Measurements from ENCODE around the gene BCL3.
A peak's percentile ranks its signal among the peaks of the same experiment; 100 is the strongest.

The BCL3 gene

GRCh38 chr19:44723952-44724319, 24.6 kb upstream of the BCL3 start:
- Mint-ChIP-seq H3K9me3 (no peaks in the 10 kb centered on the region), H3K4me3 (no peak overlapping the region), H3K36me3 (ENCODE audit: insufficient read depth) (peaks cover 9% of the 10 kb centered on the region), H3K27ac (ENCODE audit: low read depth) (no peak overlapping the region), H3K4me1 (peaks cover 20% of the 10 kb centered on the region), H3K27me3 (peaks cover 15% of the 10 kb centered on the region)
- peak; percentile 85 for ATAC-seq (replicated peaks; ENCODE audit: extremely low read depth, poor library complexity, severe bottlenecking)
- peak; percentile 68 to 78 for DNase-seq (ENCODE audit: low spot score in 2 of 2)

- H3K4me1 Mint-ChIP-seq: peaks cover 20% of the 10 kb centered on the region
- no peak overlapping the region for H3K4me3 Mint-ChIP-seq
- H3K9me3 Mint-ChIP-seq: no peaks in the 10 kb centered on the region
- no peak overlapping the region for H3K27ac Mint-ChIP-seq (ENCODE audit: low read depth)
- peaks cover 15% of the 10 kb centered on the region for H3K27me3 Mint-ChIP-seq
- DNase-seq (ENCODE audit: low spot score in 2 of 2) (no peak), ATAC-seq (replicated peaks; ENCODE audit: extremely low read depth, poor library complexity, severe bottlenecking) (no peak)
- H3K36me3 Mint-ChIP-seq (ENCODE audit: insufficient read depth): peaks cover 7% of the 10 kb centered on the region
Measured at GRCh38 chr19:44725251-44725650, 23.3 kb upstream of the BCL3 start.

- no peak for DNase-seq (ENCODE audit: low spot score in 2 of 2)
- Mint-ChIP-seq H3K9me3 (no peaks in the 10 kb centered on the region), H3K36me3 (ENCODE audit: insufficient read depth) (peaks cover 7% of the 10 kb centered on the region), H3K27ac (ENCODE audit: low read depth) (peak overlapping the region; percentile 74), H3K4me3 (no peak overlapping the region), H3K4me1 (peaks cover 20% of the 10 kb centered on the region), H3K27me3 (peaks cover 15% of the 10 kb centered on the region)
- ATAC-seq (replicated peaks; ENCODE audit: extremely low read depth, poor library complexity, severe bottlenecking): no peak
Measured at GRCh38 chr19:44725684-44726083, 22.8 kb upstream of the BCL3 start.

GRCh38 chr19:44726465-44726864, 22.0 kb upstream of the BCL3 start:
- Mint-ChIP-seq H3K4me1 (peaks cover 20% of the 10 kb centered on the region), H3K36me3 (ENCODE audit: insufficient read depth) (peaks cover 7% of the 10 kb centered on the region), H3K27ac (ENCODE audit: low read depth) (peak overlapping the region; percentile 74), H3K4me3 (no peak overlapping the region), H3K27me3 (peaks cover 15% of the 10 kb centered on the region), H3K9me3 (no peaks in the 10 kb centered on the region)
- no peak for ATAC-seq (replicated peaks; ENCODE audit: extremely low read depth, poor library complexity, severe bottlenecking)
- no peak for DNase-seq (ENCODE audit: low spot score in 2 of 2)

GRCh38 chr19:44728178-44728577, 20.3 kb upstream of the BCL3 start:
- Mint-ChIP-seq H3K9me3 (no peaks in the 10 kb centered on the region), H3K4me1 (peaks cover 13% of the 10 kb centered on the region), H3K27me3 (no peaks in the 10 kb centered on the region), H3K36me3 (ENCODE audit: insufficient read depth) (peaks cover 6% of the 10 kb centered on the region), H3K4me3 (no peak overlapping the region), H3K27ac (ENCODE audit: low read depth) (no peak overlapping the region)
- no peak for DNase-seq (ENCODE audit: low spot score in 2 of 2)
- ATAC-seq (replicated peaks; ENCODE audit: extremely low read depth, poor library complexity, severe bottlenecking): no peak

GRCh38 chr19:44729516-44730033, 18.9 kb upstream of the BCL3 start:
- no peak overlapping the region for H3K4me3 Mint-ChIP-seq
- H3K36me3 Mint-ChIP-seq (ENCODE audit: insufficient read depth): peaks cover 3% of the 10 kb centered on the region
- no peak overlapping the region for H3K27ac Mint-ChIP-seq (ENCODE audit: low read depth)
- no peaks in the 10 kb centered on the region for H3K4me1 Mint-ChIP-seq
- no peaks in the 10 kb centered on the region for H3K27me3 Mint-ChIP-seq
- ATAC-seq (replicated peaks; ENCODE audit: extremely low read depth, poor library complexity, severe bottlenecking): no peak
- no peaks in the 10 kb centered on the region for H3K9me3 Mint-ChIP-seq
- no peak for DNase-seq (ENCODE audit: low spot score in 2 of 2)

GRCh38 chr19:44731081-44731480, 17.4 kb upstream of the BCL3 start:
- Mint-ChIP-seq H3K27me3 (no peaks in the 10 kb centered on the region), H3K4me3 (no peak overlapping the region), H3K36me3 (ENCODE audit: insufficient read depth) (peaks cover 1% of the 10 kb centered on the region), H3K27ac (ENCODE audit: low read depth) (no peak overlapping the region), H3K9me3 (no peaks in the 10 kb centered on the region), H3K4me1 (no peaks in the 10 kb centered on the region)
- DNase-seq (ENCODE audit: low spot score in 2 of 2): no peak
- ATAC-seq (replicated peaks; ENCODE audit: extremely low read depth, poor library complexity, severe bottlenecking): no peak

GRCh38 chr19:44731622-44732021, 16.9 kb upstream of the BCL3 start:
- ATAC-seq (replicated peaks; ENCODE audit: extremely low read depth, poor library complexity, severe bottlenecking) (no peak), DNase-seq (ENCODE audit: low spot score in 2 of 2) (no peak)
- Mint-ChIP-seq H3K27ac (ENCODE audit: low read depth) (no peak overlapping the region), H3K4me1 (no peaks in the 10 kb centered on the region), H3K4me3 (no peak overlapping the region), H3K27me3 (no peaks in the 10 kb centered on the region), H3K36me3 (ENCODE audit: insufficient read depth) (peaks cover 1% of the 10 kb centered on the region), H3K9me3 (no peaks in the 10 kb centered on the region)

- no peak for DNase-seq (ENCODE audit: low spot score in 2 of 2)
- Mint-ChIP-seq H3K27ac (ENCODE audit: low read depth) (no peak overlapping the region), H3K4me3 (no peak overlapping the region), H3K4me1 (peaks cover 6% of the 10 kb centered on the region), H3K27me3 (no peaks in the 10 kb centered on the region), H3K36me3 (ENCODE audit: insufficient read depth) (no peaks in the 10 kb centered on the region), H3K9me3 (no peaks in the 10 kb centered on the region)
- no peak for ATAC-seq (replicated peaks; ENCODE audit: extremely low read depth, poor library complexity, severe bottlenecking)
Measured at GRCh38 chr19:44732235-44733014, 16.1 kb upstream of the BCL3 start.

- Mint-ChIP-seq H3K36me3 (ENCODE audit: insufficient read depth) (no peaks in the 10 kb centered on the region), H3K4me1 (peaks cover 10% of the 10 kb centered on the region), H3K9me3 (no peaks in the 10 kb centered on the region), H3K27ac (ENCODE audit: low read depth) (no peak overlapping the region), H3K4me3 (no peak overlapping the region), H3K27me3 (no peaks in the 10 kb centered on the region)
- DNase-seq (ENCODE audit: low spot score in 2 of 2): no peak
- ATAC-seq (replicated peaks; ENCODE audit: extremely low read depth, poor library complexity, severe bottlenecking): no peak
Measured at GRCh38 chr19:44734357-44734756, 14.2 kb upstream of the BCL3 start.

GRCh38 chr19:44735011-44735410, 13.5 kb upstream of the BCL3 start:
- peaks cover 10% of the 10 kb centered on the region for H3K4me1 Mint-ChIP-seq

GRCh38 chr19:44737238-44738071, 11.1 kb upstream of the BCL3 start:
- Mint-ChIP-seq H3K9me3 (no peaks in the 10 kb centered on the region), H3K27ac (ENCODE audit: low read depth) (peak overlapping the region; percentile 49), H3K4me3 (no peak overlapping the region), H3K27me3 (no peaks in the 10 kb centered on the region), H3K4me1 (peaks cover 10% of the 10 kb centered on the region), H3K36me3 (ENCODE audit: insufficient read depth) (peaks cover 1% of the 10 kb centered on the region)
- DNase-seq (ENCODE audit: low spot score in 2 of 2): no peak
- peak; percentile 43 for ATAC-seq (replicated peaks; ENCODE audit: extremely low read depth, poor library complexity, severe bottlenecking)

More at GRCh38 chr19:44735011-44735410, 13.5 kb upstream of the BCL3 start:
- H3K27ac Mint-ChIP-seq (ENCODE audit: low read depth): no peak overlapping the region
- H3K27me3 Mint-ChIP-seq: no peaks in the 10 kb centered on the region
- no peaks in the 10 kb centered on the region for H3K36me3 Mint-ChIP-seq (ENCODE audit: insufficient read depth)
- no peak overlapping the region for H3K4me3 Mint-ChIP-seq
- DNase-seq (ENCODE audit: low spot score in 2 of 2): no peak
- H3K9me3 Mint-ChIP-seq: no peaks in the 10 kb centered on the region
- ATAC-seq (replicated peaks; ENCODE audit: extremely low read depth, poor library complexity, severe bottlenecking): no peak

- Mint-ChIP-seq H3K27me3 (no peaks in the 10 kb centered on the region), H3K27ac (ENCODE audit: low read depth) (no peak overlapping the region), H3K9me3 (no peaks in the 10 kb centered on the region), H3K36me3 (ENCODE audit: insufficient read depth) (peaks cover 1% of the 10 kb centered on the region), H3K4me3 (no peak overlapping the region), H3K4me1 (peaks cover 16% of the 10 kb centered on the region)
- no peak for DNase-seq (ENCODE audit: low spot score in 2 of 2)
- ATAC-seq (replicated peaks; ENCODE audit: extremely low read depth, poor library complexity, severe bottlenecking): no peak
Measured at GRCh38 chr19:44738136-44738535, 10.4 kb upstream of the BCL3 start.

All from central memory CD8-positive, alpha-beta T cell (primary cell).